HG02759 (cell line): Measurements from ENCODE around the gene KRTAP12-3.
"Not testable (repeated sequence)": the region's sequence is repeated elsewhere in the genome, so short reads cannot be mapped to it uniquely, and the experiment has no call there.

Experiments used
- ATAC-seq: cut with Tn5 transposase; IDR thresholded peaks from one replicate; pipeline ENCODE4 v1.9.1; 2021; ENCODE audit warnings: mild to moderate bottlenecking, moderate library complexity; ENCODE audit not compliant: unreplicated experiment

KRTAP12-3 gene

DNA sequence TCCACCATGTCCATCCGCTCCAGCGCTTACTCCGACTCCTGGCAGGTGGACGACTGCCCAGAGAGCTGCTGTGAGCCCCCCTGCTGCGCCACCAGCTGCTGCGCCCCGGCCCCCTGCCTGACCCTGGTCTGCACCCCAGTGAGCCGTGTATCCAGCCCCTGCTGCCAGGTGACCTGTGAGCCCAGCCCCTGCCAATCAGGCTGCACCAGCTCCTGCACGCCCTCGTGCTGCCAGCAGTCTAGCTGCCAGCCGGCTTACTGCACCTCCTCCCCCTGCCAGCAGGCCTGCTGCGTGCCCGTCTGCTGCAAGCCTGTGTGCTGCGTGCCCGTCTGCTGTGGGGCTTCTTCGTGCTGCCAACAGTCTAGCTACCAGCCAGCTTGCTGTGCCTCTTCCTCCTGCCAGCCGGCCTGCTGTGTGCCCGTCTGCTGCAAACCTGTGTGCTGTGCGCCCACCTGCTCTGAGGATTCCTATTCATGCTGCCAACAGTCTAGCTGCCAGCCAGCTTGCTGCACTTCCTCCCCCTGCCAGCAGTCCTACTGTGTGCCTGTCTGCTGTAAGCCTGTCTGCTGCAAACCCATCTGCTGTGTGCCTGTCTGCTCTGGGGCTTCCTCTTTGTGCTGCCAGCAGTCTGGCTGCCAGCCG, 30.4 kb upstream of the KRTAP12-3 start:
- ATAC-seq: not testable (repeated sequence)

DNA sequence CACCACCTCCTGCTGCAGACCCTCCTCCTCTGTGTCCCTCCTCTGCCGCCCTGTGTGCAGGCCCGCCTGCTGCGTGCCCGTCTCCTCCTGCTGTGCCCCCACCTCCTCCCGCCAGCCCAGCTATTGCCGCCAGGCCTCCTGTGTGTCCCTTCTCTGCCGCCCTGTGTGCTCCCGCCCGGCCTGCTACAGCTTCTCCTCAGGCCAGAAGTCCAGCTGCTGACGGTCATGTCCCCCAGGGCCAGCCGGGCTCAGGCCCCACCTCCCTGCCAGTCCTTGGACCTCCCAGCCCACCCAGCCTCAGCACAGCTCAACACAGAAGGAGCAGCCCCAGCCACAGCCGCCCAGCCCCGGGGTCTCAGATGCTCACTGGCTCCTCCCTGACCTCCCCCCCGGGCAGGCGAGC, 29.9 kb upstream of the KRTAP12-3 start:
- ATAC-seq: not testable (repeated sequence)

DNA sequence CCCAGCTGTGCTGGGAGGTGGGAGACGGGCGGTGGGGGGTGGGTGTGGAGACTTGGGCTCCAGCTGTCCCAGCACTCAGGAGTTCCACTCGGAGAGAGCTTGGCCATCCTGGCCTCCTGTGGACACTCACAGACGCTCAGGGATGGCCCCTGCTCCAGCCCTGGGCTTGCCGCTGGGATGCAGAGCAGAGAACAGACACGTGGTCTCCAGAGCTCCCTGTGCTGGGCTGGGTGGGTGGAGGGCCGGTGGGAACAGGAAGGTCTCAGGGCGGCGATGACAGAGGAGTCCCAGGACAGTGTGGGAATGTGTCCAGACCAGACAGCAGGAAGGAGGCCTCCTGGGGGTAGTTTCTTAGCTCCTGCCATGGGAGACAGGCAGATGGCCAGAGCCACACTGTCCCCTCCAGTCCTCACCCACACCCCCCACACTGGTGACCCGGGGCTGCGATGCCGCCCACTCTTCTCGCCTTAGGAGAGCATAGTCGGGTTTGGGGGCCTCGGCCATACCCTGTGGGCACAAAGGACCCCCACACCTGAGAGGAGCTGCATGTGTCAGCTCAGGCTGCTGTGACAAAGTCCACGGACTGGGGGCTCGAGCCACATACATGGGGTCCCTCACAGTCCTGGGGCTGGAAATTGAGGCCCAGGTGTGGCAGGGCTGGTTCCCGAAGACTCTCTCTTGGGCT, 28.9 kb upstream of the KRTAP12-3 start:
- no peak for ATAC-seq

DNA sequence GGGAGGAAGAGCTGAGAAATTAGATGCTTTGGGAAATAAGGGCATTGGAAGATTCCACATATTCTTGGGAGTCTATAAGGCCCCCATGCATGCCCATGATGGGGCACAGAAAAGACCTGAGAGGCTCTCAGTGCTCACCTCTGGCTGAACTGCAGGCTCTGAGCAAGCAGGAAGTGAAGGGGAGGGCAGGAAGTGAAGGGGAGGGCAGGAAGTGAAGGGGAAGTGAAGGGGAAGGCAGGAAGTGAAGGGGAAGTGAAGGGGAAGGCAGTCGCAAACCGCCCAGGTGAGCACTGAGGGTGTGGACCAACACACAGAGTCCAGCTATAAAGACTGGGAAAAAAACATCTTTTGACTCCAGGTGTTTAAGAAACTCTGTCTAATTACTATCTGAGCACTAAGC, 27.3 kb upstream of the KRTAP12-3 start:
- no peak for ATAC-seq

DNA sequence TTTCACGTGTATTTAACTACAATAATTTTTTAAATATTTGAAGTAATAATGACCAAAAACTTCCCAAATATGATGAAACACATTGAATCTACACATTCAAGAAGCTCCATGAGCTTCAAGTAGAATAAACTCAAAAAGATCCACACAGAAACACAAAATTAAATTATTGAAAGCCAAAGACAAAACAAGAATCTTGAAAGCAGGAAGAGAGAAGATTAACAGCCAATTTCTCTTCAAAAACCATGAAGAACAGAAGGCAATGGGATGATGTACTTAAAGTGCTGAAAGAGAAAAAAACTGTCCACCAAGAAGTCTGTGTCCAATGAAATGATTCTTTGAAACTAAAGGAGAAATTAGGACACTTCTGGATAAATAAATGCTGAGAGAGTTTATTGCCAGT, 25.7 kb upstream of the KRTAP12-3 start:
- no peak for ATAC-seq

DNA sequence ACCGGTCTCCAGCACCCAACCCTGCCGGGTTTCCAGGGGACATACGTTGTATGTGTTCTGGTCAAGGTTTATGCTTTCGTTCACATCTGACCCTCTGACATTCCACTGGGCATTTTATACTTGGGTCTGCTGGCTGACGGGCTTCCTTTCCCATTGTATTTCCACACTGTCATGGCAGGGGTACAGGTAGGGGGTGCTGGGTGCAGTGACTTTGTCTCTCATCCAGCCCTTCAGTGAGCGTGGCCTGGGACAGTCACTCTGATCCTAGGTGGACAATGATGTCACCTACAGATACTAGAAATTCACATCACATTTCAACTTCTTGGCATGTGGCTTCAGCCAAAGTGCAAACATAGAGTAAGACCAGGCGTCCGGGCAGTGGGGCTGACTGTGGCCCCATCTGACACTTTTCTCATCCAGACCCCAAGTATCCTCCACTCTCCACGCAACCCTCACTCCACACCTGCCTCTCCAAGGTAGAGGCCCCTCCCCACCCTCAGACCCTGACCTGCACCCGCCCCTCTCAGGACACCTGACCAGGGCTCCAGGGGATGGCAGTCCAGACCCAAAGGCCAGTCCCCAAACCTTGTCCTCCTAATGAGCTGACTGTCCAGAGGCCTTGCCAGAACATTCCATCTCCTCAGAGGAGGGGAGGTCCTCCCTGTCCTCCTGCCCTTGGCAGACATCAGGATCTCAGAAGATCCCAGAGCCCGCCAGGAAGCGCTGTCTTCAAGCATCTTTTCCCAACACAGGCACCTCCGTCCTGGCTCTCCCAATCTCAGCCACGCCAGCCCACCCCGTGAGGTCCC, 21.3 kb upstream of the KRTAP12-3 start:
- ATAC-seq: no peak

DNA sequence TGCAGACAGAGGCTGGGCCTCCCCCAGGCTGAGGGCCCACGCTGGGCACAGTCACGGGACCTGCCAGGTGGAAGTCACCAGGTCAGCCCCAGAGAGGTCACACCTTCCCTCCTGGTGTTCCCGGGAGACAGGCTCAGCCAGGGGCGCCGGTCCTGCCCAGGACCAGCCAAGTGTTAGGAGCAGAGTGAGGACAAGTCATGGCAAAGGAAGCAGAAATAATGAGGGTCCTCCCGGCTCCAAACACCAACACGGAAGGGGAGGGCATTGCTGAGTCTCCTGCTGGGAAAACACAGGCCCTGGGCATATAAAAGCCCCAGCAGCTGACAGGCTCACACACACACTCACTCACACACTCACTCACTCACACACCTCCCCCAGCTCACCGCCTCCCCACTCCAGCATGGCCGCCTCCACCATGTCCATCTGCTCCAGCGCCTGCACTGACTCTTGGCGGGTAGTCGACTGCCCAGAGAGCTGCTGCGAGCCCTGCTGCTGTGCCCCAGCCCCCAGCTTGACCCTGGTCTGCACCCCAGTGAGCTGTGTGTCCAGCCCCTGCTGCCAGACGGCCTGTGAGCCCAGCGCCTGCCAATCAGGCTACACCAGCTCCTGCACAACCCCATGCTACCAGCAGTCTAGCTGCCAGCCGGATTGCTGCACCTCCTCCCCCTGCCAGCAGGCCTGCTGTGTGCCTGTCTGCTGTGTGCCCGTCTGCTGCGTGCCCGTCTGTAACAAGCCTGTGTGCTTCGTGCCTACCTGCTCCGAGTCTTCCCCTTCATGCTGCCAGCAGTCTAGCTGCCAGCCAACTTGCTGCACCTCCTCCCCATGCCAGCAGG, 20.5 kb upstream of the KRTAP12-3 start, which contains the start of gene KRTAP10-10:
TSS of gene KRTAP10-10 (plus strand) at position 339 of the 833 bp plus-strand sequence. CDS start at position 401, 62 bp downstream.
- ATAC-seq: no peak

DNA sequence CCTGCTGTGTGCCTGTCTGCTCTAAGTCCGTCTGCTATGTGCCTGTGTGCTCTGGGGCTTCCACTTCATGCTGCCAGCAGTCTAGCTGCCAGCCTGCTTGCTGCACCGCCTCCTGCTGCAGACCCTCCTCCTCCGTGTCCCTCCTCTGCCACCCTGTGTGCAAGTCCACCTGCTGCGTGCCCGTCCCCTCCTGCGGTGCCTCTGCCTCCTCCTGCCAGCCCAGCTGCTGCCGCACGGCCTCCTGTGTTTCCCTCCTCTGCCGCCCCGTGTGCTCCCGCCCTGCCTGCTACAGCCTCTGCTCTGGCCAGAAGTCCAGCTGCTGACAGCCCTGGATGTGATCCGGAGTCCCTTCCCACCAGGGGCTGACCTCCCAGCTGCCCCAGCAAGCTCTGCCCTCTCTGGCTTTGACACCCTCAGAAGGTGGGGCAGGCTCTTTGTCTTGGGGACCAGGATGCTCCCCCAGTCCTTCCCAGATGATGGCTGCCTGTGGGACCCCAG, 19.8 kb upstream of the KRTAP12-3 start:
- ATAC-seq: not testable (repeated sequence)

DNA sequence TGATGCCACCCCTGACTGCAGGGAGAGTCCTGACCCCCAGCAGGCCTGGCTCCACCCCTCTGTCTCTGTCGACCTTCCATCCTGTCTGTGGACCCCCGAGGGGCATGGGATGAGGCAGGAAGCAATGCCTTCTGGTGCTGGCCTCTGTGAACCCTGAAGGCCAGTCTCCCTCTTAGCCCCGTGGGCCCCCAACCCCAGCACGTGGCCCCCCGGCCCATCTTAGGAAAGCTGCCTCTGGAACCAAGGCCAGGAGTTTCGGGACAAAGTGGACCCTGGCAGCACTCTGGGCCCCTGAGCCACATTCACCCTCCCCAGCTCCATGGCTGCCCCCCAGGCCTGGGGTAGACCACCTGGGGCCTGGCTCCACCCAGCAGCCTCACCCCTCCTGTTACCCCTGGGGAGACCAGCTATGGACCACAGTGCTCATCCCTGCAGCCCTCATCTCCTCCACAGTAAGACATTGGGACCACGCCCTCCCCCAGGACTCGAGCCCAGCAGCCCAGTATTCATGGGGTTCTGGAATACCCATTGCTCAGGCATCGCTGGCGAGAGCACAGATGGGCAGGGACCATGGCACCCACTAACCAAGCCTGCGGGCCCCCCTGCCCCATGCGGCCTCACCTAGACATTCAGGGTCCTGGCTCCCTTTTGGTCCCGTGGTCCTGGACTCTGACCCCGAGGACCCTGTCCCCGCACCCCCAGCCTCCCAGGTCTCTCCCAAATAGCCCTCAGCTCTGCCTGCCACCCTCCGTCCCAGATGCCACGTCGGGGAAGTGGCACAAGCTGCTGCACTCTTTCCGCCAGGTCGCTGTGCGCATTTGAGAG, 19.0 kb upstream of the KRTAP12-3 start:
- ATAC-seq: not testable (repeated sequence)

DNA sequence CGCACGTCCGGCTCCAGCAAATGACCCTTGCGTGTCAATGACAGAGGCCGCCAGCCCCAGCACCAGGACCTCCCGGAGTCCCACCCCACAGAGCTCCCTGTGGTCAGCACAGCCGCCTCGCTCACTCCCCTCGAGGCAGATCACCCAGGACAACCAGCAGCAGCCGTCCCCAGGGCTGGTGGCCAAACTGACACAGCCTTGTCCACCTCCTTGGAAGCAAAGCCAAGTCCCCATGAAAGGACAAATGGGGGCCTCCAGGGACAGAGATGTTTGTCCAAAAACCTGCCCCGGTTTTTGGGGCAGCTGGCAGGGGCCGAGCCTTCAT, 18.4 kb upstream of the KRTAP12-3 start:
- ATAC-seq: no peak

DNA sequence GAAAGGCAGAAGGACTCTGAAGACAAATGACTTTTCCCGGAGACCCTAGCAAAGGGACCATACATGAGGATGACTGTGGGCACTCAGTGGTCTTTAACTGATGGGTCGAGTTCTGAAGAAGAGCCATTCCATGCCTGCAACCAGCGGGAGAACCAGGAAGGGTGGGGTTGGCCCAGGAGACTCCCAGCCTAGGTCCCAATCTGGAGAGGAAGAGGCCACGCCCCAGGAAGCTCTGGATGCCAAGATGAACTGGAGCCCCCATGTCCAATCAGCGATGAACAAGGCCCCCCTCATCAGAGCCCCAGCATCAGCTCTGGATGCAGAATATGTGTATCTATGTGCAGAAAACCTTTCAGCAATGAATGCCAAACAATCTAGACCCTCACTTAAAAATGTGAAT, 17.0 kb upstream of the KRTAP12-3 start:
- ATAC-seq: no peak

DNA sequence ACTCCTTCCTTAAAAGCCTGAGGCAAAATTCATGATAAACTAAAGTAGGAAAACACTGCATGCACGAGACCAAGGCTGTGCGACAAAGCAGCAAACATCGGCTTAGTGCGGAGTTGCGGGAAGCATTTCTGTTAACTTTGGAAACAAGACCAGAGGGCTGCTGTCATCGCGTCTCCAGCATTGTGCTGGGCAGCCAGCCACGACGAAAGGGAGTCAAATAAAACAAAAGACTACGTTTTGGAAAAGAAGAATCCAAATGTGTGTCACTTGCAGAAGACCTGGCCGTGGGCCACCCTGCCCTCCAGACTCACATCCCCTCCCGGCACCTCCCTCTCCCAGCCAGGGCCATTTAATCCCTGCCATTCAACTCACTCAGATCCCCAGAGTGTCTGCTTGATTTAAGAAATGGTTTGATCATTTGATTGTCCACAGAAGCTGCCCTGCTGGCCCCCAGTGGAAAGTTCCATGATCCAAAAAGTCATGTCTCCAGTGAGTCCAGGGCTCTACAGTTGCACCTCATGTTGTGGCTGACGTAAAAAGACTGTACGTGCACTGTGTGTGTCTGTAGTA, 13.9 kb upstream of the KRTAP12-3 start:
- ATAC-seq: no peak

DNA sequence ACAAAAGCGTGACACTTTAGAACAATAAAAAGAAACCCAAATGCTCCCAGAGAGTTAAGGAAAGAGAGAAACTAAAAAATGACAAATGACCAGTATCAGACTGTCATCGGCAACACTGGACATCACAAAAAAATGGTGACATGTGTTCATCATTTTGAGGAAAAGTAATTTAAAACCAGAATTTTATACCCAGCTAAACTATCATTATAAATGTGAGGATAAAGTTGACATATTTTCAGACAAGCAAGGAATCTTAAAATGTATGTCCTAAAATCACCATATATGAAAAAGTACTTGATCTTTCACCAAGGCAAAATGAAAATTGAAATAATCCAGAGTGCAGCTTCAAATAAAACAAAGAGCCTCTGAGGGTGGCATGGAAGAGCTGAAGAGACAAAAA, 12.9 kb upstream of the KRTAP12-3 start:
- ATAC-seq: no peak

DNA sequence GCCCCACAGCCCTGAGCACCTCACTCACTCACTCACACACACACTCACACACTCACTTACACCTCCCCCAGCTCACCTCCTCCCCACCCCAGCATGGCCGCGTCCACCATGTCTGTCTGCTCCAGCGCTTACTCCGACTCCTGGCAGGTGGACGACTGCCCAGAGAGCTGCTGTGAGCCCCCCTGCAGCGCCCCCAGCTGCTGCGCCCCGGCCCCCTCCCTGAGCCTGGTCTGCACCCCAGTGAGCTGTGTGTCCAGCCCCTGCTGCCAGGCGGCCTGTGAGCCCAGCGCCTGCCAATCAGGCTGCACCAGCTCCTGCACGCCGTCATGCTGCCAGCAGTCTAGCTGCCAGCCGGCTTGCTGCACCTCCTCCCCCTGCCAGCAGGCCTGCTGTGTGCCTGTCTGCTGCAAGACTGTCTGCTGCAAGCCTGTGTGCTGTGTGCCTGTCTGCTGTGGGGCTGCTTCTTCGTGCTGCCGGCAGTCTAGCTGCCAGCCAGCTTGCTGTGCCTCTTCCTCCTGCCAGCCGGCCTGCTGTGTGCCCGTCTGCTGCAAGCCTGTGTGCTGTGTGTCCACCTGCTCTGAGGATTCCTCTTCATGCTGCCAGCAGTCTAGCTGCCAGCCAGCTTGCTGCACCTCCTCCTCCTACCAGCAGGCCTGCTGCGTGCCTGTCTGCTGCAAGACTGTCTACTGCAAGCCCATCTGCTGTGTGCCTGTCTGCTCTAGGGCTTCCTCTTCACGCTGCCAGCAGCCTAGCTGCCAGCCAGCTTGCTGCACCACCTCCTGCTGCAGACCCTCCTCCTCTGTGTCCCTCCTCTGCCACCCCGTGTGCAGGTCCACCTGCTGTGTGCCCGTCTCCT, 11.1 kb upstream of the KRTAP12-3 start, which contains the start of gene KRTAP10-11:
TSS of gene KRTAP10-11 (plus strand) at position 49 of the 856 bp plus-strand sequence. CDS start at position 94, 45 bp downstream.
- ATAC-seq: not testable (repeated sequence)

DNA sequence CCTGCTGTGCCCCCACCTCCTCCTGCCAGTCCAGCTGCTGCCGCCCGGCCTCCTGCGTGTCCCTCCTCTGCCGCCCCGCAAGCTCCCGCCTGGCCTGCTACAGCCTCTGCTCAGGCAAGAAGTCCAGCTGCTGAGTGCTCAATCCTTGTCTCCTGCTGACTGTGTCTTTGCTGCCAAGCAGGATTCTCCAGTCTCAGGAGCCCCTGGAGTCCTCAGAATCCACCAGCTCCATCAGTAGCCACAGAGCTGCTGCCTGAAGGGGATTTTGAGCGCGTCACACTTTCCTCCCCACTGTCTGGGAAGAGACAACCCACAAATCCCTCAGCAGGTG, 10.5 kb upstream of the KRTAP12-3 start:
- ATAC-seq: no peak

DNA sequence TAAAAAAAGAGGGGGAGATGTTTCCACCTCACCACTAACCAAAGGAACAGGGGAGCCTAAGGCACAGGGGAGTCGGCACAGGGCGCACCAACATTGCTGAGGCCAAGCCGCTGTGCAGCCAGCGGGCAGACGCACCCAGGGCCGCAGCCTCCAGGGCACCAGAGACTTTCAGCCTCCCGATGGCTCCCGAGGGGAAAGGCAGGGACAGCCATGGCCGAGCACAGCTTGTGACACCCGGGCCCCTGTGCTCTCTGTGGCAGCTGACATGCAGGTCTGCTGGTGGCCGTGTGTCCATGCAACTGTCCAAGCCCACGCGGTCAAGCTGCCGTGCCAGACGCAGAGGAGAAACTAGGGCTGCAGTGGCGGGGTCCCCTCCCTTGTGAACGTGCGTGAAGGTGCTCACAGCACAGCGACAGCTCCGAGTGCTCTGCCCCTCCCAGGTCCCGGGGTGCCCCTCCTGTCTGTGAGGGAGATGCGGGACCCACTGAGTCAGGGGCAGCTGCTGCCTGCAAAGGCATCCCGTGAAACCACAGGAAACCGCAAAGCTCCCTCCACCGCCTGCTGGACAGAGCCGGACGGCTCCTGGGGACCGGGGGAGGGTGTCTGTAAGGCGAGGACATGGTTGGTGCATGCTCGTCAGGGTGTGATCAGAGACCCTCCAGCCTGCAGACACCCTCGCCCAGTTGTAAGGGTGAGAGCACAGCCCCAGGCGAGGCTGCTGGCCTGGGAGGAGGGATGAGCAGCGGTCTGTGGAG, 9.0 kb upstream of the KRTAP12-3 start:
- no peak for ATAC-seq

DNA sequence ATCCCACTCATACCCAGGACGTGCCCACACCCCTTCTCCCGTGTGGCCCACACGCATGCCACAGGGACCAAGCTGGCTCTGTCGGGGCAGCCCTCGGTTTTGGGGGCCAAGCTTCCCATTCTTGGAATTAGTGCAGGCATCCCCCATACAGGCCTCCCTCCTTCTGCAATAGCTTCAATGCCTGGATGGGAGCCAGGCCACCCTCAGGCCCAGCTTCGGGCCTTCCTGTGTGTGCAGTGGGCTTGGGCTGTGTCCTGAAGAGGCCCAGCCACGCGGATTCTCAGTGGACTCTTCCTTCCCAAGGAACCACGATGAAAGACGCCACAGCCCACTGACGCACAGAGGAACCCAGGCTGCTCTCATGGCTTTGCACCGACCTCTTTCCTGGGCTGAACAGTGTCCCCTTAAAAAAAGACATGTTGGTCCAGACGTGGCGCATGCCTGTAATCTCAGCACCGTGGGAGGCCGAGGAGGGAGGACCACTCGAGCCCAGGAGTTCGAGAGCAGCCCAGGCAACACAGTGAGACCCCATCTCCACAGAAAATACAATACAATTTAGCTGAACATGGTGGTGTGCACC, 8.1 kb upstream of the KRTAP12-3 start:
- no peak for ATAC-seq
